CD4-positive, alpha-beta T cell (primary cell): ENCODE data around the gene CDH18. TPM values are rescaled to one million over a fixed set of nuclear protein-coding genes. Genes with fewer than 3 reads are reported as not detected.

ENCODE experiments used
- ATAC-seq: fragments of 200-7000 bp; cut with Tn5 transposase; one replicate; pipeline ENCODE4 v1.10.0; 2022; ENCODE audit warnings: mild to moderate bottlenecking; ENCODE audit not compliant: poor library complexity
- CTCF ChIA-PET: fragments of 350-600 bp; sonication (Branson Sonifier 250); formaldehyde crosslinking; loops from one replicate; lab custom pipeline; 2021; ENCODE audit warnings: antibody characterized with exemption, inconsistent platforms; lab: Charles Lee
- POLR2A ChIA-PET: fragments of 350-600 bp; sonication (Branson Sonifier 250); formaldehyde crosslinking; loops from one replicate; lab custom pipeline; 2021; ENCODE audit warnings: antibody characterized with exemption, inconsistent platforms; lab: Charles Lee
- DNase-seq, 14 experiments: peaks; one replicate each; pipeline ENCODE4 v3.0.0-alpha.2; 2013 to 2020; ENCODE audit warnings: mixed read lengths in 2 of 14
- H3K27ac ChIP-seq, 2 donors: one replicate each; pipeline versions ENCODE4 v1.5.1 to v1.7.0; 2013; ENCODE audit warnings: low read length in 2 of 2, low read depth in 1 of 2, mild to moderate bottlenecking in 1 of 2
- H3K27me3 ChIP-seq, 2 experiments: 1 replicate in 1 of 2; 2 replicates in 1 of 2; pipeline versions ENCODE4 v1.6.1 to v1.7.0; 2013; ENCODE audit warnings: low read length in 2 of 2, control low read depth in 1 of 2, mild to moderate bottlenecking in 1 of 2, moderate library complexity in 1 of 2; ENCODE audit not compliant: insufficient read depth in 2 of 2, control insufficient read depth in 1 of 2
- H3K36me3 ChIP-seq: one replicate; pipeline ENCODE4 v1.6.1; 2013; ENCODE audit warnings: low read length, control low read depth; ENCODE audit not compliant: insufficient read depth
- H3K4me1 ChIP-seq: one replicate; pipeline ENCODE4 v1.6.1; 2013; ENCODE audit warnings: low read length, control low read depth; ENCODE audit not compliant: insufficient read depth
- H3K4me3 ChIP-seq: one replicate; pipeline ENCODE4 v1.5.1; 2013; ENCODE audit warnings: mild to moderate bottlenecking, low read length, moderate library complexity
- H3K9me3 ChIP-seq, 2 experiments: 1 replicate in 1 of 2; 2 replicates in 1 of 2; pipeline versions ENCODE4 v1.6.1 to v1.7.0; 2013; ENCODE audit warnings: low read length in 2 of 2, mild to moderate bottlenecking in 2 of 2, control low read depth in 1 of 2, moderate library complexity in 1 of 2; ENCODE audit not compliant: control insufficient read depth in 1 of 2, insufficient read depth in 1 of 2
- H3K27ac Mint-ChIP-seq: one replicate; pipeline ENCODE4 v1.8.0; 2020; ENCODE audit warnings: mixed read lengths
- H3K27me3 Mint-ChIP-seq: one replicate; pipeline ENCODE4 v1.8.0; 2021; ENCODE audit warnings: mixed read lengths
- H3K36me3 Mint-ChIP-seq: one replicate; pipeline ENCODE4 v1.8.0; 2021; ENCODE audit warnings: low read depth, mixed read lengths
- H3K4me1 Mint-ChIP-seq: one replicate; pipeline ENCODE4 v1.8.0; 2021; ENCODE audit warnings: low read depth, mixed read lengths
- H3K4me3 Mint-ChIP-seq: one replicate; pipeline ENCODE4 v1.8.0; 2020; ENCODE audit warnings: mild to moderate bottlenecking, mixed read lengths
- H3K9me3 Mint-ChIP-seq: one replicate; pipeline ENCODE4 v1.8.0; 2020; ENCODE audit warnings: mixed read lengths
- CTCF ChIP-seq: fragments of 200-600 bp; IDR thresholded peaks from one replicate; pipeline ENCODE4 v1.8.0; 2022; ENCODE audit warnings: antibody characterized with exemption, mild to moderate bottlenecking
- intact Hi-C, 2 experiments: fragments of 100-400 bp; cut with DNase I in 1 of 2; cut with micrococcal nuclease in 1 of 2; formaldehyde crosslinking; loops; one replicate each; pipeline versions ENCODE4 v1.15.1 to v1.9.0; 2023 to 2025; cut with DNase I, micrococcal nuclease
- total RNA-seq, 174 experiments: library from RNA in 2 of 174; stranded (reverse) in 2 of 174; gene quantifications; one replicate each; pipeline ENCODE4 v1.2.3 and lab custom pipeline; 2021 to 2026

Gene CDH18
- total RNA-seq, 2 experiments from 2014 or later = not detected

DNA sequence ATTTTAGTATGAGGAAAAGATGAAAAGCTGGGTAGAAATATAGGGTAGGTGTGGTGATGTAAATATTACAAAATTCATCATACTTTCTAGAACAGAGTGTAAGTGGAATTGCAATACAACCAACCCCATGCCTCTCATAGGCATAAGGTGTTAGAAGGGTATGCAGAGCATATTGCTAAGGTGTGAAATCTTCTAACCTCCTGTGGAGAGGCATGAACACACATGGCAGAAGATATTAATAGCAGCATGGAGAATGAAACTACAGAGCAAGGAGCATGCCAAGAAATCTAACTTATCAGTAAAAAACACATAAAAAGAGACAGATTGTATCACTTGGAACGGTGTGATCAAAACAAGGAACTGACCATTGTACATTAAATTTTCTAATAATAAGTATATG lies 441.5 kb downstream of the CDH18 start:
- Histone ChIP-seq H3K27me3 (no peaks in the 10 kb centered on the region), H3K4me1 (no peaks in the 10 kb centered on the region), H3K36me3 (no peaks in the 10 kb centered on the region), H3K9me3 (peaks cover 0 to 4% of the 10 kb centered on the region in 2 experiments), H3K27ac (no peak overlapping the region), H3K4me3 (no peak overlapping the region)
- no peak overlapping the region for H3K27ac Mint-ChIP-seq
- TF ChIP-seq CTCF = no peak
- H3K4me3 Mint-ChIP-seq = no peak overlapping the region
- H3K9me3 Mint-ChIP-seq = peaks cover 15% of the 10 kb centered on the region
- H3K4me1 Mint-ChIP-seq = no peaks in the 10 kb centered on the region
- no peaks in the 10 kb centered on the region for H3K36me3 Mint-ChIP-seq
- H3K27me3 Mint-ChIP-seq = no peaks in the 10 kb centered on the region
- ATAC-seq (no peak), DNase-seq (no peak)
- ChIA-PET POLR2A (no interaction called here), CTCF (no interaction called here)
- intact Hi-C loops = no loop called here

- Histone ChIP-seq H3K4me3 (no peak overlapping the region), H3K4me1 (no peaks in the 10 kb centered on the region), H3K27ac (no peak overlapping the region), H3K27me3 (no peaks in the 10 kb centered on the region), H3K9me3 (peaks cover 3 to 8% of the 10 kb centered on the region in 2 experiments), H3K36me3 (no peaks in the 10 kb centered on the region)
- Mint-ChIP-seq H3K27me3 (no peaks in the 10 kb centered on the region), H3K36me3 (no peaks in the 10 kb centered on the region), H3K9me3 (peaks cover 10% of the 10 kb centered on the region), H3K4me1 (no peaks in the 10 kb centered on the region), H3K4me3 (no peak overlapping the region), H3K27ac (no peak overlapping the region)
- intact Hi-C loops = no loop called here
- TF ChIP-seq CTCF = no peak
- ATAC-seq (no peak), DNase-seq (no peak)
- CTCF ChIA-PET = no interaction called here
- POLR2A ChIA-PET = no interaction called here
Observed at GRCh38 chr5:19538607-19539006, 449.4 kb downstream of the CDH18 start.

- Histone ChIP-seq H3K36me3 (no peaks in the 10 kb centered on the region), H3K27ac (no peak overlapping the region), H3K4me3 (no peak overlapping the region), H3K4me1 (no peaks in the 10 kb centered on the region), H3K9me3 (peaks cover 3 to 8% of the 10 kb centered on the region in 2 experiments), H3K27me3 (no peaks in the 10 kb centered on the region)
- ATAC-seq (no peak), DNase-seq (no peak)
- ChIA-PET CTCF (no interaction called here), POLR2A (no interaction called here)
- intact Hi-C loops = no loop called here
- H3K27ac Mint-ChIP-seq = no peak overlapping the region
- peaks cover 18% of the 10 kb centered on the region for H3K9me3 Mint-ChIP-seq
- H3K27me3 Mint-ChIP-seq = no peaks in the 10 kb centered on the region
- no peak overlapping the region for H3K4me3 Mint-ChIP-seq
- no peaks in the 10 kb centered on the region for H3K4me1 Mint-ChIP-seq
- no peaks in the 10 kb centered on the region for H3K36me3 Mint-ChIP-seq
- TF ChIP-seq CTCF = no peak
Observed at GRCh38 chr5:19536387-19536786, 451.6 kb downstream of the CDH18 start.
